Measurements from ENCODE around the gene YAP1.
"Not testable (repeated sequence)": the region's sequence is repeated elsewhere in the genome, so short reads cannot be mapped to it uniquely, and the experiment has no call there.

The YAP1 gene

DNA sequence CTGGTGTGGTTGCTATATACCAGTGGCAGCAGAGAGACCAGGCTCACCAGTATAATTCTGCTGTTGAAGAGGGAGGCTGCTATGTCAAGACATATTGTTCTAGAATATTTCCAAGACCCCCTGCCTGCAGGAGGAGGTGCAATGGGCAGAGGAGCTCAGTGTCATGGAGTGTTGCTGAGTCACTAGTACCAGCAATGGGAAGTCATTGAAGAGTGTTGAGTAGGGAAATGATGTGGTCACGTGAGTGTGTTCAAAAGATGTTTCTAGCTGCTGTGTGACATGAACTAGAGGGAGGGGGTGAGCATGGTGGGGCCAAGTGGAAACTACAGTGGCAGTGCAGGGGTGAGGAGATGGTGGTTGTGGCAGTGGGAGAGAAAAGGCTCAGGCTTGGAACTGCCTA lies 130.8 kb downstream of the YAP1 start:
- DNase-seq (ENCODE audit: low read depth): peak; percentile 33

DNA sequence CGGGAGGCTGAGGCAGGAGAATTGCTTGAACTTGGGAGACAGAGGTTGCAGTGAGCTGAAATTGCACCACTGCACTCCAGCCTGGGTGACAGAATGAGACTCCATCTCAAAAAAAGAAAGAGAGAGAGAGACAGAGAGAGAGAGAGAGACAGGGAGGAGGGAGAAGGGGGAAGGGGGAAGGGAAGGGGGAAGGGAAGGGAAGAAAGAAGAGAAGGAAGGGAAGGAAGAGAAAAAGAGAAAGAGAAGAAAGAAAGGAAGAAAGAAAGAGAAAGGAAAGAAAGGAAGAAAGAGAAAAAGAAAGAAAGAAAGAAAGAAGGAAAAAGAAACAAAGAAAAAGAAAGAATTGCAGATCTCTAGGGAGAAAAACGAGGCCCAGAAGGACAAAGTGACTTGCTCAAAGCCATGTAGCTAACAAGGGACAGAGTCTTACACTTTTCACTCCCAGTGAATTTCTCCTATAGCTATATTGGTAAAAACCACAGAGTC lies 133.2 kb downstream of the YAP1 start:
- no peak for DNase-seq (ENCODE audit: low read depth)

DNA sequence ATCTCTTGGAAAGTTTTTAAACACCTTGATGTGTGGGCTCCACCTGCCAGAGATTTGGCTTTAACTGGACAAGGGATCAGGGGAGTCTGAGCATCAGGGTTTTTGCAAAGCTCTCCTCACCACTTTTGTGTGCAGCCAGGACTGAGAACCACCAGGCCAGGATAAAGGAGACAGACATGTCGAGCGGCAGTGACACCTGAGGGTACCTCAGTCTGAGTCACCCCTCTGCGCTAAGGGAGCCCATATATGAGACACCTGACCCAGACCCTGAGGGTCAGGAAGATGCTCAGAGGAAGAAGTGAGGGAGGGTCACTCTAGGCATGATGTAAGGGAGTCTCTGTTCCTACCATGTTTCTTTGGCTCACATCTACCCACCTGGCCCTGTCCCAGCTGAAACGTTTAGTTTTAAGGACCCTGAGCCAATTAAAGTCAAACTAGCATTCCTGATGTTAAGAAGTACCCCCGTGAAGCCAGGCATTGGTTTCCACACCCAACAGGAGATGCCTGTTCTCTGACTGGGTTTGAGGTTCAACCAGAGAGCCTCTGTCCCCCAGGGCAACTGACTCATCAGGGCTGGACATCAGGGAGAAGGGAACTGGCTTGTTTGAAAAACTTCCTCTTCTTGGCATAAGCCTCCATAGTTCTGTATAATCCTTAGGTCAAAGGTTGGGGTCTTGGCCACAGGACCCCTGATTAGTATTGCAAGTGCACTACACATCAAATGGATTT lies 134.6 kb downstream of the YAP1 start:
- DNase-seq (ENCODE audit: low read depth): peak; percentile 76

DNA sequence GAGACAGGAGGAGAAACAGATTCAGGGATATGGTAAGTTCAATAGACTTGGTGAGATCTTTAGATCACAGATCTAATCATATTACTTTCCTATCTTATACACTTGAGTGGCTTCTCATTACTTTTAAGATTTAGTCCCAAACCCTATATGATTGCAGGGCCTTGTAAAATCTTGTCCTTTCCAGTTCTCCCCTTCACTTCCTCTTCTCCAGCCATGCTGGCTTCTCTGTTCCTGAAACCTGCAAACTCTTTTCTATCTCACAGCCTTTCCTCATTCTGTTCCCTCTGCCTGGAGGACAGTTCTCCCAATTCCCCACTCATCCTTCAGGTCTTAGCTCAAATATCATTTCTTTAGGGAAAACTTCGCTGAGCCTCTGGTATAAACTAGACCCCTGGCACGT lies 141.2 kb downstream of the YAP1 start:
- no peak for DNase-seq (ENCODE audit: low read depth)

DNA sequence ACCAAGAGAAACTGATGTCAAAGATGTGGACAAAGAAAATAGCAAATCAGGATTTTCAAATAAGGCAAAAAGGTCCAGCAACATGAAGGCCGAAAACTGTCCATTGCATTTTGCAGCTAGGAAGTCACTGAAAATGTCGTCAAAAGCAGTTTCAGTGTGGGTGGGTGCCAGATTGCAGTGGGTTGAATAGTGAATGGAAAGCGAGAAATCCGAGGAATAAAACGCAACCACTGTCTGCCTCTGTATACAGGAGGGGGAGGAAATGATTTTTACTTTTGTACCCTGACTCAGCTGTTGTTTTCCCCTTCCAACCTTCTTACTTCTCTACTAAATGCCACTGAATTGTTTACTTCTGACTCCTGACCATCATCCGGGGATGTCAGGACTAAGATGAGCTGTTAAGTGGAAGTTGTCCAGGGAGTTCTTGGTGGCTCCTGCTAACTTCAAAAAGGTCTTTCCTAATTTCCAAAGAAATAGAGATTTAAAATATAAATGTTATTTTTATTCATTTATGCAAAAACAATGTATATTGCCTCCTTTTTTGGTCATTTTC lies 142.2 kb downstream of the YAP1 start:
- DNase-seq (ENCODE audit: low read depth): no peak

DNA sequence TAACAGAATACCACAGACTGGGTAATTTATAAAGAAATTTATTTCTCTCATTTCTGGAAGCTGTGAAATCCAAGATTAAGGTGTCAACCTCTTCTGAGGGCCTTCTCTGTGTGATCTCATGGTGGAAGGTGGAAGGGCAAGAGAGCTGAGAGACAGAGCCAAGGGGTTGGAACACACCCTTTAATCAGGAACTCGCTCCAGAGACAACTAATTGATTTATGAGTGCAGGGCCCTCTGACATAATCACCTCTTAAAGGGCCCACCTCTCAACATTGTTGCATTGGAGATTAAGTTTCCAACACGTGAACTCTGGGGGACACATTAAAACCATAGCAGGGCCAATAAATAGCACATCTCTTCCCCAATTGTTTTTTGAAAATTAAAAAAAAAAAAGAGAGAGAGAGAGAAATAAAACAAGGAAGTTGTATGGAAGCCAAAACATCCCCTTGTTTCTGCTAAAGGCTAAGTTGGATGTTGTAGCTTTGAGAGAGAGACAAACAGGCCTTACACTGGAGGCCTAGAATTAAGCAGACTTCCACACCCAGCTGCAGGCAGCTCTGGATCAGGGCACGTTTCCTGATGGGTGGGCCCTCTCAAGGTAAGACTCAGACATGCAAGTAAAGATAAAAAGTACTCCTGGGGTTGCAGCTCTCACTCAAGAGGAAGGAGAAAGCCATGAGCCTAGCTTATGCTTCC lies 142.9 kb downstream of the YAP1 start:
- DNase-seq (ENCODE audit: low read depth): no peak

DNA sequence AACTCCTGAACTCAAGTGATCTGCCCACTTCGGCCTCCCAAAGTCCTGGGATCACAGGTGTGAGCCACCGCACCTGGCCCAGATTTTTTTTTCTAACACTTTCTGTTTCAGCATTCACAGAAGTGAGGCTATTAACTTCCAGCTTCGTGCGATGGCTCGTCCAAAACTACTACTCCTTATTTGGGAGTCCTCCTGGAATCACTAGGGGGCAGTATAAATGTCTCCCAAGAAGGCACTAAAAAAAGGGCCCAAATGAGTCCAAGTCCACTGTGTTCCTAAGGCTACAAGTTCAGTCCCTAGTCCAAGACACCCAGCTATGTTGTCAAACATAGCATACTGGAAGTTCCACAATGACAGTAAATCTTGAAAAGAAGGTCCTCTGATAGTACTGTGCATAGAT lies 143.8 kb downstream of the YAP1 start:
- DNase-seq (ENCODE audit: low read depth): no peak

DNA sequence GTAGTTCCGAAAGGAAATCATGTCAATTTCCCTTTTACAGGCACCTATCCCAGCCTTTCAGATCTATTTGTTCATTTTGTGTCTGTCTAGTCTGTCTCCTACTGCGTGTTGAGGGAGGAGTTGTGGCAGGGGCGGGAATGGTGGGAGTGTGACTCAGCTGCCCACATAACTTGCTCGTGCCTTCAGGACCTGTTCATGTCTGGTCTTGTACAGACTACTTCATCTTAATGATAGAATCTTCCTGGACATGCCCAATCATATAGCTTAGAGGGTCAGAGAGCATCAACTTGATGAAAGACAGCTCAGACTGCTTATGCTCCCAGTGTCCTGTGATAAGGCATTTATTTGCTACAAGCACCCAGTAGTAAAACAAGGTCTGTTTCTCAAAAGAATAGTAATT lies 146.0 kb downstream of the YAP1 start:
- DNase-seq (ENCODE audit: low read depth): no peak

DNA sequence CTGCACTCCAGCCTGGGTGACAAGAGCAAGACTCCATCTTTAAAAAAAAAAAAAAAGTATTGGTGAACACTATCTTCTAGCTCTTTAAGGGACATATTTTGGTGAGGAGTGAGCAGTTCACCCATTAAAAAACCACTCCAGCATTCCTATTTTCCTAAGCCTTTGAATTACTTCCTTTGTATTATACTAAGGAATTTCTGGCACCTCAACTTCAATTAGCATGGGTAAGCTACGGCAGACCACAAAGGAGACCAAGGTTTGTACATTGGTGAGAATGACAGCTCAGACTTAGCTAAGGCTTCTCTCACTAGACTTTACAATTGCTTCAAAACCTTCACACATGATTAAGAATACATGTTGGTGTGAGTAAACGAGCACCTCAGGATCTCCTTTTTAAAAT lies 150.0 kb downstream of the YAP1 start:
- no peak for DNase-seq (ENCODE audit: low read depth)

DNA sequence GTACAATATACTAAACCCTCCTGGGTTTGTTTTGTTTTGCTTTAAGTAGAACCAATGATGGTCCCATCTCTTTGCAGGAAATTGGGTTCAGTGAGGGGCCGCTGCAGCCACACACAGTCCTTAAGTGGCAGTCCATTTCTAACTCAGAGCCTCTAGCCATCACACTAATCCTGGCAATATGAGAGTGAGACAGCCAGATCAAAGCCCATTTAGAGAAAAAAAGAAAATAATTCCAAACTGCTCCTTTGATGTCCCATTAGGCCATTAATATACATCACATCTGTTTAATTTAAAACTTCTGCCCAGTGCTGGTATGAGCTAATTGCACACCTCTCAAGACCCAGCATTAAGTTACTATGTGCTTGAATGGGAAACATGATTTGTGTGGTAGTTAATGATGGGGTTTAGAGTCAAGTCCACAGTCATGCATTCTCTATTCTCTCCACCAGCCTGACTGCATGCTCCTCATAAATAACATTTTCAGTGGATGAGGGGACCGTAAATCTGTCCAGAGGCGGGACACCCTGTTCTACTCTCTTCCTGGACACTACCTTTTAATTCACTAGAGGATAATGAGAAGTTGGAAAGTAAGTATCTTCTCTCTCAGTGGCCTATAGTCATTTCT lies 153.2 kb downstream of the YAP1 start:
- no peak for DNase-seq (ENCODE audit: low read depth)

DNA sequence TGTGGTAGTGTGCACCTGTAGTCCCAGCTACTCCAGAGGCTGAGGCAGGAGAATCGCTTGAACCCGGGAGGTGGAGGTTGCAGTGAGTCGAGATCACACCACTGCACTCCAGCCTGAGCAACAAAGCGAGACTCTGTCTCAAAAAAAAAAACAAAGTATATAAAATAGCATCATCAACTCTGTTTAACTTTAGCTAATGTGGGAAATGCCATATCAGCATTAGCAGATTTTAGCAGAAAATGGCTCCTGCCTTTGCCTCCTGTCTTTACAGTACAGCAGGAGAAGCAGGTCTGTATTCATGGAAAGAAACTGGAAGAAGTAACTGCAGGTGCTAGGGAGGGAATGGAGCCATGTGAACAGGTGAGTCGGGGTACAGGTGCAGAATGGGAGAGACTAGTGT lies 154.5 kb downstream of the YAP1 start:
- not testable (repeated sequence) for DNase-seq (ENCODE audit: low read depth)

DNA sequence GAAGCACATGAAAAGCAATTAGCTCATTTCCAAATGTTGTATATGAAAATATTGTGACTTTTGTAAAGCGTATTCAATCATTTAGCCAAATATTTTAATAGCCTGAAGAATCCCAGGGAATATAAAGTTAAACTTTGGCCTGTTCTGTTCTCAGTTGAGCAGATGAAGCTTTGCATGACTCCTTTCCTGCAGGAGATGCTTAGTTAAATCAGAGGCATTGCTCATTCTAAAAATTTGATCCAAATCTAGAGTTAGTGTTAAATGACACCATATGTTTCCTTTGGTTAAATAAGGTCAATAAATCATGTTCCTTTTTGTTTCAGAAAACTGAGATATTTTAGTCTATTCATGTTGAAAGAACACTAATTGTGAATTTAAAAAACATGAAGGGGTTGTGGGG lies 155.9 kb downstream of the YAP1 start:
- peak; percentile 52 for DNase-seq (ENCODE audit: low read depth)

DNA sequence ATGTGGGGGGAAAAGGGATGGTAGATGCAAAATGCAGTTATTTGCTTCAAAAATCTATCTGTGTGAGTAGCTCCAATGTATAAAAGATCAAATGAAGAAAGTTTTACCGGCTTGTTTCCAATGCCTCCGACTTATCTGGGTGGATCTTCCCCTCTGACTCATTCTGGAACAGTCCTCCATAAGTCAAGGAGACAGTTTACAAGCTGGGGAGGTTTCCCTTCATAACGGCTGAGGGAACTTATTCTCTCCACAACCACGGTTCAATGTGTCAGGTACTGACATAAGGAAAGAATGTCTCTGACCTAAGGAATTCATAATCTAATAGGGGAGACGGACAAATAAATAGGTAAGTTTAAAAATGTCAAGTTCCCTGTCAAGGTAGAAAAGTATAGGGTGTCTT lies 157.4 kb downstream of the YAP1 start:
- peak; percentile 58 for DNase-seq (ENCODE audit: low read depth)

DNA sequence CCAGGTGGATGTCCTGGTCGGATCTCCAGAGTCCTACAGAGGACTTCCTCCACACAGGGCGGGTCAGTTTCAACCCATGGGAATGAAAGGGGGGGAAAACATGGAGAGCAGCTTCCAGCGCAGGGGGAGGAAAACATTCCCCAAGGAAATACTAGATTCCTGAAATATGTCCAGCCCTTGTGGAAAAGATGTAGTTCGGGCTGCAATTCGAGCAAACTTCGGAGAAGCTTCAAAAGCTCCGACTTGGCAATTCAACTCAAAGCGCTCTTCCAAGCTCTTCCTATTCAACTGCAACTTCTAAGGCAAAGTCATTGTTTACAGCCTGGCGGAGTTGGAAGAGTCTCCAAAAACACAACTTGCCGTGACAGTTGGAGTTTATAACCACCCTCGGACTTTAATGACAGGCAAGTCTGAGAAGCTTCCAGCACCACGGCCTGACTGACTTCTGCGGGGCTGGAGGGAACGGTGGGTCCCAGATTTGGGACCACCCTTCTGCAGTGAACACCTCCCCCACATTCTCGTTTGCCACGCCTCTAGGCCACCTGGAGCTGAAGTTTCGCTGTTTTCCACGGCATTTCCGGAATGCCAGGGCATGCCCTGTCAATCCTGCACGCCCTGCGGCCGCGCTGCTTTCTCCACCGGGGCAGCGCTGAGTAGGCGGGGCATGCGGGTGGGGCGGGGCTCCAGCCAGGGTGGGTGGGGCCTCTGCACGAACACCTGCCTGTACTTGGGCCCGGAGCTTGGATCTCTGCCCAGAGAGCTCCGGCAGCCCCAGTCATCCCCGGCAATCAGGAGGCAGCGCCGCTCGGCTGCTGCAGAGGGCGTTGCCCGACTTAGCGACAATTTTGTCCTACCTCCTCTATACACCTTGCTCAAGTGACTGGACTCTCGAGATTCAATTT lies 158.1 kb downstream of the YAP1 start:
- peak; percentile 60 for DNase-seq (ENCODE audit: low read depth)

DNA sequence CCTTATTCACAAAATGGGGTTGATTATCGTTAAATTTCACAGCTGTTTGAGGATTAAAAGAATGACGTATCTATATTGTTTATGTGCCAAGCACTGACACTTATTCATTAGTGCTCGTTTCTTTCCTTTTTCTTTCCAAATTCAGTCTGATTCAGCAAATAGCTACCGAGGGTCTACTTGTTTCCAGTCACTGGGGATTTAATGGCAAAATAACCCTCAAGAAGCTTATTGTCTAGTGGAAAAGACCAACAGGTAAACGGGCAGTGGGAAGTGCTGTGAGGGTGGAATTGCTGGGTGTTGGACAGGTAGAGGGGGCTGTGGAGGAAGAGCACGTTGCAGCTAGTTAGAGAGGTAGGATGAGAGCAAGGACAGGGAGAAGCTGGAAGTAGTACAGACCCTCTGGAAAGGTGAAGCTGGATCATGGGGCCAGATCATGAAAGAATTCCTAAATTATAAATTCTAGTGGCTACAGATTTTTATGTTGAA lies 158.8 kb downstream of the YAP1 start:
- no peak for DNase-seq (ENCODE audit: low read depth)

DNA sequence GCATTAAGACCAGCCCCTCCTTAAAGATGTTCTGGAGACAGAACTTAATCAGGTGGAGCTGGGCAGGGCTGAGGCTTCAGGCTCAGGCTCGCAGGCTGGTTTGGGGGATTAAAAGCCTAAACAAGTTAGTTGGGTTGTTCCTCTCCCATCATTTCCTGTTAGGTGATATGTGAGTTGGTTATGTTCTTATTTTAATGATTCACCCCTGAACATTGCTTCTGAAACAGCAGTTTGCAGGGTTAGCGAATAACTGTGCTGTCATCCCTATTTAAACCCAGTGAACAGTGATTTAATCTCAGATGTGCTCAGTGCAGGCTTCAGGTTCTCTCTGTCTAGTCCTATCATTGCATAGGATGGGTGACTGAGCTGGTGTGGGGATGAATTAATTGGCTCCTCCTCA lies 159.7 kb downstream of the YAP1 start:
- DNase-seq (ENCODE audit: low read depth): no peak

DNA sequence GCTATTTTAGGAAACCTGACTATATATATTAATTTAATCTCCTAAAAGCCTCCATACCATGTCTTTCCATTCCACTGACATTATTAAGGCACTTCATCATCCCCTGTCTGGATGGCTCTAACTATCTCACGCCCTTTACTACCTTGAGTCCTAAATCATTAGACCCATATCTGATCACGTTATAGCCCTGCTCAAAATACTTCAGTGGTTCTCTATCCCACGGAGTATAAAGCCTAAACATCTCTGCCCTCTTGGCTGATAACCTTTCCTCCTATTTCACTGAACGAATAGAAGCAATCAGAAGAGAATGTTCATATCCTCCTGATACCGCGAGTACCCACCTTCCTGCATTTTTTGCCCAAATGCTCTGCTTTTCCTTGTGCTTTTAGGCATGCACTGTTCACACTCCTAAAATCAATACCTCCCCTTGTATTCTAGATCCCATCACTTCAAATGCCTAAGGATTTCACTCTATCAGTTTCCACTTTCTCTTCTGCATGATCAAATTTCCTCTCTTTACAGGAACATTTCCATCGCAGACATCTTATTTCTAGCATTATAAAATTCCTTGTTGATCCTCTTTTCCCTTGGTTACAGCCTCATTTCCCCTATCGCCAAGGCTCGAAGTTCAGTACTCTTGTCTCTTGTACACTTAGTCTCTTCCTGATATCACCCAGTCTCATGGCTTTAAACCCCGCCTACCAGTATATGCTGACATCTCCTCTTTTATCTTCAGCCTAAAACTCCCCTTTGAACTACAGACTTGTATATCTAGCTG lies 162.0 kb downstream of the YAP1 start:
- DNase-seq (ENCODE audit: low read depth): no peak

DNA sequence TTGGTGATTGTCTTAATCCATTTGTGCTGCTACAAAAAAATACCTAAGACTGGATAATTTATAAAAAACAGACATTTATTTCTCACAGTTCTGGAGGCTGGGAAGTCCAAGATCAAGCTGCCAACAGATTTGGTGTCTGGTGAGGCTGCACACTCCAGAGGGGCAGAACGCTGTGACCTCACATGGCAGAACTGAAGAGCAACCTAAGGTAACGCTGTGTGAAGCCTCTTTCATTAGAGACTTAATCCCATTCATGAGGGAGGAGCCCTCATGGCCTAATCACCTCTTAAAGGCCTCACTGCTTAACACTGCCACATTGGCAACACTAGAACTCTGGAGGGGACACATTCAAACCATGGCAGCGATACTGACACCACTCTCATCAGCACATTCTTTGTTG lies 164.4 kb downstream of the YAP1 start:
- DNase-seq (ENCODE audit: low read depth): no peak

DNA sequence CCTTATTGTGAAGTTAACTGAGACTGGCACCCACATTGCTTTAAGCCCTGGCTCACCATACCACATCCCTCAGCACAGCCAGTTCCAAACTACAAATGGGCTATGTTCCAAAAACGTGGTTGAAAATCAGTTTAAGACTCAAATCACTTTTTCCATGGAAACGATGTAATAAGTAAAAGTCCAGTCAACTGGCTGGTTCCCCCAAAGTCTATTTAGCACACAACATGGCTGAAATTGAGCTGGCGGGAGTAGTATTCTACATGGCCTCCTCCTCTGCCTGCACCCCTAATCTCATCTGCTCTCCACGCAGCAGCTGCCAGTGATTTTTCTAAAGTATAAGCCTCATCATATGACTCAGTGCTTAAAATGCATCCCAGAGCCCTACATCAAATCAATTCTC lies 166.1 kb downstream of the YAP1 start:
- DNase-seq (ENCODE audit: low read depth): peak; percentile 71

DNA sequence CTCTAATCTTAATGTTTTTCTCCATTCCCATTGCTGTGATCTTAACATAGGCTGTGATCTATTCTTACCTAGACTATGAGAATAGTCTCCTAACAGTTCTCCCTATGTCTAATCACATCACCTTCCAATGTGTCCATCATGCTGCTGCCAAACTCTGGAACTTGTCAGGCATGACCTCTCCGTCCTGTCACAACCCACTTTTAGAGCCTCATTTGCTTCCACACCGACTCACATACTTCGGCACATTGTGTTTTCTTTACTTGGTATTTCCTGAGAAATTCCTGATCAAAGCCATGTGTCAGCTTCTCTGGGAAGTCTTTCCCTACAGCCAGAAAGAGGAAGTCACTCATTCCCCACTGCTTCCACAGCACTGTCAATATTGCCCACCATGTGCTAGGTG lies 166.5 kb downstream of the YAP1 start:
- peak; percentile 18 for DNase-seq (ENCODE audit: low read depth)

DNA sequence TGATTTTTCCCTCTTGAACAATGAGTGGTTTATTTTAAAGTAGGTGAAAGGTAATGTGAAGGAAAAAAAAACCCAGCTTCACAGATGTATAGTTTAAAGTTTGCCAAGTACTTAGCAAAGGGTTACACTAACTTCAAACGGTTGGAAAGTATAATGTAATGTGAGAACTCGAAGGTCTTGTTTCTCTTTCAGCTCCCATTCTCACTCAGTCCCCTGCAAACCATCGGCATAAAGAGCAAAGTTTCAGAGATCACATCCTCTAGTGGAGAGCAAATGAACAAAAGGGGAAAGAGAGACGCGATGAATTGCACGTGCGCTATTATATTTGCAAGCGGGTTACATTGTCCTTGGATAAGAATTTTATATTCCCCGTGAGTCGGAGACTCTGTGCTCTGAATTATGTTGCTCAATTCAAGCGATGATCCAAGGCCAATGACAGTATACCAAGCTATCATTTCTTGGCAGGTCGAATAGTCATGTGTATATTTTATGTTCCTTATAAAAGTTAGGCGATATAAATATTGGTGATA lies 169.5 kb downstream of the YAP1 start:
- peak; percentile 76 for DNase-seq (ENCODE audit: low read depth)

Measured in fibroblast of gingiva (primary cell).